Occipital lobe (tissue), 2 donors: ENCODE measurements around the gene TSC2. TPM values are rescaled to one million over a fixed set of nuclear protein-coding genes. Genes with fewer than 3 reads are reported as not detected.
A peak's percentile ranks its signal among the peaks of the same experiment; 100 is the strongest.
"Not testable (repeated sequence)": the region's sequence is repeated elsewhere in the genome, so short reads cannot be mapped to it uniquely, and the experiment has no call there.

Source experiments
- DNase-seq: peaks from one replicate; lab custom pipeline; 2025; lab: John Stamatoyannopoulos, UW
- total RNA-seq: library from RNA; depleted of rRNA; stranded (reverse); fragments of >200 nt; gene quantifications from one replicate; pipeline ENCODE4 v1.2.3, GENCODE V29; 2014

The TSC2 gene
- total RNA-seq, 1 donor from 2014 or later: 47.3 TPM

DNA sequence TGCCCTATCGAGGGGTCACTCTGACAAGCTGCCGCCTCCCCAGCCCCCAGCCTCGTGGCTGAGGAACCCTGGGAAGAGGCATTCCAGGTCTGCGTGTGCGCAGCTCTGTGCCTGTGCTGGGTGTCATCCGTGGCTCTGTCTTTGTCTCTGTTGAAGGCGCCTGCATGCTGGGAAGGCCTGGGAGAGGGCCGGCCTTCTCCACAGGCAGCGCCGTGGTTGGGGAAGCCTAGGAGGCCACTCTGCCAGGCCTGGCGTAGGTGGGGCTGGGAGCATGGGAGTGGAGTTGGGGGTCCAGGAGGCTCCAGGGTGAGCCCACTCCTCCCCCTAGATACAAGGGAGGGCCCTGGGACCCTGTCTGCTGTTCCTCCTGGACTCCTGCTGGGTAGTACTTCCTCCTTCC, 17.7 kb upstream of the TSC2 start:
- DNase-seq: no peak

DNA sequence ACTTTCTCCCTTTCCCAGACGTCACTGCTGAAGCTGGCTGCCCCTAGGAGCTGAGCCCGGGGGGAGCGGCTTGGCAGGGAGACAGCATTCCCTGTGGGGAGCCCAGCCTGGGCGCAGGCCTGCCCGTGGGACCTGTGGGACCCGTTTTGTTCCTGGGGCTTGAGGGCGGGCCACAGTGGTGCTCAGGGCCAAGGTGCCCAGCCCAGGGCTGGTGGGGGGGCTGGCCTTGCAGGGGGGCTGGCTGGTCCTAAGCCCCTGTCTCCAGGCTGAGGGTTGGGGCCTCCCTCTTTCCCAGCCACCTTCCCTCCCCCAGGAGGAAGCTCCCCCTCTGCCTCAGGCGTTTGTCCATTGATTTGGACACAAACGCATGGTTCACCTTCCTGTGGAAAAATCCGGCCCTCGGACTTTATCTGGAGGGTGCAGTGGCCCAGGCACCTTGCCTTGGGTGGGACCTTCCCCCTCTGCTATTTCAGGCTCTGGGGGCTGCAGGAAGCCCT, 16.7 kb upstream of the TSC2 start:
- no peak for DNase-seq

DNA sequence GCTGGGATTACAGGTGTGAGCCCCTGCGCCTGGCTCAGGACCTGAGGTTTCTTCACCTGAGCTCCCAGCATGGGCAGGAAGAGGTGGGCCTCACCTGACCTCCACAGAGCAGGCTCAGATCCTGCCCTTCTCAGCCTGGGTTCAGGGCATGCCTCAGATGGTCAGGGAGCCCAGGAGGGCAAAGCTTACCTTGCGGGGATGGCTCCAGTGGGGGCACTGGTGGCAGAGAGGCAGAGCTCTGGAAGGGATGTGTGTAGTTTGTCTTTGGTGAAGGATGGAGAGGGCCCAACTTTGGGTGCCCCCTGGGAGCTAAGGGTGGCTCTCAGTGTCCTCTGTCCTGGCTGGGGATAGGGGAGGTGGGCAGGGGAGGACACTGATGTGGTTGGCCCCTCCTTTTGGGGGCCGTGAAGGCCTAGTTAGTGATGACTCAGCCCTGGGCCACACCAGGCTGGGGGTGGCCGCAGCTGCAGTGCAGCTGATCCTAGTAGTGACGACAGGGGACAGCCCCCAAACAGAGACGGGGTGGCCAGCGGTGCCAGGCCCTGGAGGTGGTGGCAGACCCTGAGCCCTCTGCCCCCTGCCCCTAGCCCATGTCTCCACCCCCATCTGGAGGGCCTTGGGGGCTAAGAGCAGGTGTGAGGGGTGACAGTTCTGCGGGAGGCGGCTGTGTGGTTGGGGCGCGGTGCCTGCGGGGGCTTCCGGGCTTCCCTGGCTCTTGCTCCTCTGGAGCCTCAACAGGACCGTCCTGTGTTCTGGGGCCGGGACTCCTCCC, 15.3 kb upstream of the TSC2 start:
- peak; percentile 43 for DNase-seq

DNA sequence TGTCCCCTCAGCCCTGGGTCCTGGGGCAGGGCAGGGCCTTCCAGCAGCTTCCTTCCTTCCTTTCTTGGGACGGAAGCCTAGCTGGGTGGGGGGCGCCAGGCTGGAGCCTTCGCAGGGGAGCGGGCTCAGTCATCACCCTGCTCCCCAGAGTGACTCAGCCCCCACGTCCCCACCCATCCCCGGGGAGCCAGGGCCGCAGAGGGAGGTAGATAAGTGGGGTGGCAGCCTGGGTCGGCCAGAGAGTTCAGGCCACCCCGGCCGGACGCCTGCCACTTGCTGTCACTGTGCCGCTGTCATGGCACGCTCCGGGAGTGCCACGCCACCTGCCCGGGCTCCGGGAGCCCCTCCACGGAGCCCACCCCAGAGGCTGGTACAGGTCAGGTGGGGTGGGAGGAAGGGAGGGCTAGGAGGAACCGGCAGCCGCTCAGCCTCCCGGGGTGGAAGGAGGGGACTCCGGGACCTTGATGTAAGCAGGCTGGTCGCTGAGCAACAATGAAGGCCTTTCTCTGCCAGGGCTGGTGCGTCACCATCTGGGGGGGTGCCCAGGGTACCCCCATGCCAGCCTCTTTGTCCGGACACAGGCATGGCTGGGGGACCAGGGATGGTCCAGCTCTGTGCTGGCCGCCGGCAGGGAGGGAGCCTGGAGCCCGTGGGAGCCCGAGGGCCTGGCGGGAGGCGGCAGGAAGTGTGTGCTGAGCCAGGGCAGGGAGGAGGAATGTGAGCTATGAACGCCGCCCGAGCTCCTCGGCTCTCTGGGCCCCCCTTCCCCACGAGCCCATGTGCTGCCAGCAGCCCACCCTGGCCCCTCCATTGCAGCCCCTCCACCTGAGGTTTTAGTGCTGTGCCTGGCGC, 14.5 kb upstream of the TSC2 start:
- DNase-seq: peak; percentile 76

DNA sequence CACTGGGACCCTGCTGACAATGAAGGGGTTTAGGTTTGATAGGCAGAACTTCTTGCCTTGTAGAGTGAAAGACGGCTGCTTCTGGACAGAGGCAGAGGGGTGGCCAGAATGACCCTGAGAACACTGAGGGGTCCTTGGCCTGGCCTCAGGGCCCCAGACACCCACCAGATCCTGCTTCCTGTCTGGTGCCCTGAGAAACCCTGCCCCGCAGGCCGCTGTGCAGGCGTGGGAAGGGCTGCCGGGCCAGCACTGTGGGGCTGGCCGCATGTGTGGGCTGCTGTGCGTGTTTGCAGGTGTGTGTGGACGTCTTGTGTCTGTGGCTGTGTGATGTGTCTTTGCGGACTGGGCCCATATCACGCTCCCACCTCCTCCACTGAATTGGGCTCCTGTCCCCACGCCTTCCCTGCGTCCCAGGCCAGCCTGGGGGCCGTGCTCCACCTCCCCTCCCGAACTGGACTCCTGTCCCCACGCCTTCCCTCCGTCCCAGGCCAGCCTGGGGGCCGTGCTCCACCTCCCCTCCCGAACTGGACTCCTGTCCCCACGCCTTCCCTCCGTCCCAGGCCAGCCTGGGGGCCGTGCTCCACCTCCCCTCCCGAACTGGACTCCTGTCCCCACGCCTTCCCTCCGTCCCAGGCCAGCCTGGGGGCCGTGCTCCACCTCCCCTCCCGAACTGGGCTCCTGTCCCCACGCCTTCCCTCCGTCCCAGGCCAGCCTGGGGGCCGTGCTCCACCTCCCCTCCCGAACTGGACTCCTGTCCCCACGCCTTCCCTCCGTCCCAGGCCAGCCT, 13.7 kb upstream of the TSC2 start:
- not testable (repeated sequence) for DNase-seq

DNA sequence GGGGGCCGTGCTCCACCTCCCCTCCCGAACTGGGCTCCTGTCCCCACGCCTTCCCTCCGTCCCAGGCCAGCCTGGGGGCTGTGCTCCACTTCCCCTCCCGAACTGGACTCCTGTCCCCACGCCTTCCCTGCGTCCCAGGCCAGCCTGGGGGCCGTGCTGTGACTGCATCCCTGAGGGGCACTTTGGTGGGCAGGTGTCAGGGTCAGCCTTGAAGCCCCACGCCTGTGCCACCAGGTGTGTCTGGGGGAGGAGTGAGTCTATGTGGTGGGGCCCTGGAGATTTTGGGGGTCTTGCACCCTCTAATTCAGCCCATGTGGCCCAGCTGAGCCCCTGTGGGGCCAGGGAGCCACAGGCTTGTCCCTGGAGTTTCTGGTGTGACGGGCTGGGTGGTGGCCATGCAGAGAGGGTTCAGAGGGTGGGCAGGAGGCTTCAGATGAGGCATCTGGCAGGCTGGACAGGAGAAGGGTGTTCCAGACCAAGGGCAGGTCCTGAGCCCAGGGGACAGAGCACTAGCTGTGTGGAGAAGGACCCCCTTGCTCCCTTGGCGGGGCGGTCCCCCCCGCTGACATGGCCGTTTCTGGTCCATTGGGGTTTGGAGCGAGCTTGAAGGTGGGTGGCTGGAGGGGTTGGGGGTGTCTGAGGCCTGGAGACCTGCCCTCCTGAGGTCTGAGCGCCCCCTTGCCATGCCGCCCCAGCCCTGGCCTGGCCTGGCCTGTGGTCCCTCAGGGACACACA, 12.9 kb upstream of the TSC2 start:
- DNase-seq: no peak

DNA sequence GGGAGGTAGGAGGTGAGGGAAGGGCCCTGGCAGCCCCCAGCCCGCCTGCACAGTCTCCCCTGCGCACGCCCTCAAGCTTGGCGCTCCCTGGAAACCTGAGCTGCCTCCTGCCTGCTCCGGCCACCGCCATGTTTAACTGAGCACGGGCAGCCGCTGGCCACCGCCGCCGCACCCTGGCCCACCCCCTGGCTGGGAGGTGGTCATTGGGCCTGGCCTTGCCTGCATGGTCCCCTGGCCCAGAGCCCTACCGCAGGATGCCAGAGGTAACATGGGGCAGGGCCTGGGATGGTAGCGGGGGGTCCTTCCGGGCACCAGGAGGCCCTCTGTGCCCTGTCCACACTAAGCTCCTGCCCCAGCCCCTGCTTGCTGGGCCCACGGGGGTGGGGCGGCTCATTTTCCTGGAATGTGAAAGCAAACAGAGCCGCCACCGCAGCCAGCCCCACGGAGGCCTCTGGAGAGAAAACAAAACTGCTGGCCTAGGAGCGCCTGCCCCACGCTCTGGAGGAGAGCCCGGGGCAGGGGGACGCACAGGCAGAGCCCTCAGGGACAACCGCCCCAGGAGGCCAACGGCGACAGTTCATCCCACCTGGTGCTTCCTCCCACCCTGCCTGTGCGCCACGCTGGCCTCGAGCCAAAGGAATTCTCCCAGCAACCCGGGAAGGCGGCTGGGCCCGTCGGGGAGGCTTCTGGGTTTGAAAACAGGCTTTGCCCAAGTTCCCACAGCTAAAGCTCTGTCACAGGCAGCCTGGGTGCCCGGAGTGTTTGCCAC, 12.2 kb upstream of the TSC2 start:
- DNase-seq: no peak

DNA sequence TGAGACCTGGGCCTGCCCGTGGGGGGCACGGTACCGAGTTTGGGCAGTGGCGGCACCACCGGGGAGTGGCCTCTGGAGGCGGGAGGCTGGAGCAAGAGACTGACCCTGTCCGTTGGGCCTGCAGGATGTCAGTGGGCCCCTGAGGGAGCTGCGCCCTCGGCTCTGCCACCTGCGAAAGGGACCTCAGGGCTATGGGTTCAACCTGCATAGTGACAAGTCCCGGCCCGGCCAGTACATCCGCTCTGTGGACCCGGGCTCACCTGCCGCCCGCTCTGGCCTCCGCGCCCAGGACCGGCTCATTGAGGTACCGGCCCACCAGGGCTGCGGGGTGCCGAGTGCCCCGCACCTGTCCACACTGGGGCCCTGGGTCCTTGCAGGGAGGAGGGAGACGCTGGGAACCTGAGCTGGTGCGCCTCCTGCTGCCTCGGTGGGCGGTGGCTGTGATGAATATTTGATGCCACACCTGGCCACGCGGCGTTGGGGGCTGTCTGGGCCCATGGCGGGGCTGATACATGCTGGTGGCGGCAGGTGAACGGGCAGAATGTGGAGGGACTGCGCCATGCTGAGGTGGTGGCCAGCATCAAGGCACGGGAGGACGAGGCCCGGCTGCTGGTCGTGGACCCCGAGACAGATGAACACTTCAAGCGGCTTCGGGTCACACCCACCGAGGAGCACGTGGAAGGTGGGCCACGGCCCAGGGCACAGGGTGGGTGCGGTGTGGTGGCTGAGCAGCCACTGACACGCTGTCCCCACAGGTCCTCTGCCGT, 11.4 kb upstream of the TSC2 start:
- DNase-seq: no peak

DNA sequence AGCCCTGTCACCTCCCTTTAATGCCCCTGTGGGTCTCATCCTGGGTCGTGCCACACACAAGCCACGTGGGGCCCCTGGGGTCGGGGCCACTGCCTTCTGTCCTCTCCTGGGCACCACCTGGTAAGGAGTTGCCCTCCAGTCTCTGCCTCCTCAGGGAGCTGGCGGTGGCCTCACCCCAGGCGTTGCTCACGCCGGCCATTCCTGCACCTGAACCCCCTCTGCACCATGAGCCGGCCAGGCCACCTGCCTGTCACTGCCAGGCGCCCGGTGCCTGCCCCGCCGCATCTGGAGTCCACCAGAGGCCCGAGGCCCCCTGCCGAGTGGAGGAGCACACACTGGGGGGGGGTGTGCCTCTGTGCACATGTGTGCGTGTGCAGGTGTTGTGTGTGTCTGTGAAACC, 10.7 kb upstream of the TSC2 start:
- no peak for DNase-seq

DNA sequence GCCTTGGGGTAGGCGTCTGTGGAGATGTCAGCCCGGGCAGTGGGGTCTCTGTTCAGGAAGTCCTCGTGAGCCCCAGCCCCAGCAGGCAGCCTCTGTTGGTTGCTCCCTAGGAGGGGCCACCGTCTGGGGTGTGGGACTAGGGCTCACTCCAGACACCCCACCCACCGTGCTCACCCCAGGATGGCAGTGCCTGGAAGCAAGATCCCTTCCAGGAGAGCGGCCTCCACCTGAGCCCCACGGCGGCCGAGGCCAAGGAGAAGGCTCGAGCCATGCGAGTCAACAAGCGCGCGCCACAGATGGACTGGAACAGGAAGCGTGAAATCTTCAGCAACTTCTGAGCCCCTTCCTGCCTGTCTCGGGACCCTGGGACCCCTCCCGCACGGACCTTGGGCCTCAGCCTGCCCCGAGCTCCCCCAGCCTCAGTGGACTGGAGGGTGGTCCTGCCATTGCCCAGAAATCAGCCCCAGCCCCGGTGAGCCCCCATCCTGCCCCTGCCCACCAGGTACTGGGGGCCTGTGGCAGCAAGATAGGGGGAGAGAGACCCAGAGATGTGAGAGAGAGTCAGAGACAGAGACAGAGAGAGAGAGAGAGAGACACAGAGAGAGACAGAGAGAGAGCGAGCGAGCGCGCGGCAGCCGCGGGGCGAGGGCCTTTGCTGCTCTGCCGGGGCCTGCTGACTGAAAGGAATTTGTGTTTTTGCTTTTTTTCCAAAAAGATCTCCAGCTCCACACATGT, 10.0 kb upstream of the TSC2 start:
- no peak for DNase-seq

DNA sequence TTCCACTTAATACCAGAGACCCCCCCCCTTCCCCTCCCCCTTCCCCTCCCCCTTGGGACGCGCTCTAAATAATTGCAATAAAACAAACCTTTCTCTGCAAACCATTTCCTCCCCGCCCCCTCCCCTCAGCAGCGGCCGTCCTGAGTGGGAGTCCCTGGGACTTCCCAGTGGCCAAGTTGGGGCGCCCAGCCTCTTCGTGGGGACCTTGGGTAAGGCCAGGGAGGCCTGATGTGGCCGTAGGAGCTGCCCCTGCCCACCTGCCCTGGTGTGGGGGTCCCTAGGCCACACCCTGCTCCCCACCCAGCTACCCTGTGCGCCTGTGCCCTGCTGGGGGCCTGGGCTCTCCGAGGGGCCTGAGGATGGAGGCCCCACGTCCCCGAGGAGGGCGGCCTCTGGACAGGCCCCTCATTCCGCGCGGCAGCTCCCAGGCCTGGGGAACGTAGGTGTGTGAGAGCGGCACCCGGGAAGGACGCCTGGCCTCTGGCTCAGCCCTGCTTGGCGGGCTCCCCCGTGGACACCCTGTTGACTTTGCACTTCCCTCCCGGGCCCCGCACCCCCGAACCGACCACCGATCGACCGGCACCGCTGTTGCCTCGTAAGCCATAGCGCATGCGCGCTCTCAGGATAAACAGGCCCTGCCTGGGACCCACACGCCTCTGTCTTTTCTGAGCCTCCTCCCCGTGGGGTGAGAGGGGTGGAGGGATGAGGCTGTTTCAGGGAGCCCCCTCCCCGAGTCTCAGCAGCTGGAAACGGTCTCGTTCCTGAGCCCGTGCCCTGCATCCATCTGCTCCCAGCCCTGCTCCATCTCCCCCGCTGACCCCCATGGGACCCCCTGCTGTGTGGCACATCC, 9.2 kb upstream of the TSC2 start:
- DNase-seq: no peak

DNA sequence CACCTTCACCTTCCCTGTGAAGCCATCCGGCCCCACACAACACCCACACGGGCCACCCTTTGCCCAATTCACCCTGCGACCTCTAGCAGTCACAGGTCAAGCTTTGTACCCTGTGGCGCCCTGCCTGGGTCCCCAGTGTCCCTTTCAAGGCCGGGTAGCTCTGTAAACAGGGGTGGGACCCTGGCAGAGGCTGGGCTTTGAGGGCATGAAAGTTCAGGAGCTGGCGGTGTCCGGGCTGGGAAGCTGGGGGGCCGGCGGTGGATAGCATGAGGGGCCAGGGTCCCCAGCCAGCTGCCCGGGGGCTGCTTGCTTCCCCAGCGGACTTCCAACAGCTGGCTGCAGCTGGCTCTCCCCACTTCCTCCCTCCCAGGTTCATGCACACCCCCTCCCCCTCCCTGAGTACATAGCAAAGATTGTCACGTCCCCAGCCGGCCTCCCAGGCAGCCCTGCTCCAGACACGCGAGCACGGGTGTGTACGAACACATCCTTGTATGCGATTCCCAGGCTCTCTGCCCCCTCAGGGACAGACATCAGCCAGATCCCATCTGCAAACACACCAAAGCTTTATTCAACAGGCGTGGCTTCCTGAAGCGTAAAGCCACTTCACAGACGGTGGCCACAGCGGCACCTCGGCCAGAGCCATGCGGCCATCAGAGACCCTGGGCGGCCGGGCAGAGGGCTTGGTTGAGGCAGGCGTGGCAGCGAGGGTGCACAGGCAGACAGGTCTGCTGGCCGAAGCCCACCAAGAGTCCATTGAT, 8.3 kb upstream of the TSC2 start:
- no peak for DNase-seq

DNA sequence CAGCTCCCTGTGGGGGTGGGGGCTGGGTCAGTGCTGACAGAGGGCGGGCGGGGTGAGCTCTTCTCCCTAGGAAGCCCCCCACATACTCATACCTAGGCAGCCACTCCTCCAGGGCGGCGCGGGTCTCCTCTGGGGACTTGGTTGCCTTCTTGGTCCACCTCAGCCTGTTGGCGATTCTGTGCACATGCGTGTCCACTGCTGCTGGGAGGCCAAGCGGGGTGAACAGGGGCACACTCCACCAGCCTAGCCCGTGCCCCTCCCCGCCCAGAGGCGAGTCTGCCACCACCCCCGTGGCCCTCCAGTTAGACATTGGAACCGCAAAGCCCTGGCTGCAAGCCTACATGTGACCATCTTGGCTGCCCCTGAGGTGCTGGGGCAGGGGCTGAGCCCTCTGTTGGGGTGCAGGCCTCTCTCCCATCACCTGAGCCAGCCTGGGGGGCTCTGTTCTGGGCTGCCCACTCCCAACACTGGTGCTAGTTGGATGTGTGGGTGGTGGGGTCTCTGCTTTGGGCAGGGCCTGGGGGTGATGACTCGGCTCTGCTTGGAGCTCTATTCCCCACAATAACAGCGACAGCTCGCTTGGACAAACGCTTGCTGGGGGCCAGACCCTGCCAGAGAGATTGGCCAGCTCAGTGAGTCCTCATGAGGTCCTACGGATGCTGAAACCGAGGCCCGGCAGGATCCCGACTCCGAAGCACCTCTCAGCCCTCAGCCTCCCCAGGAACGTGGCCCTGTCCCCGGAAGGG, 7.6 kb upstream of the TSC2 start:
- no peak for DNase-seq

DNA sequence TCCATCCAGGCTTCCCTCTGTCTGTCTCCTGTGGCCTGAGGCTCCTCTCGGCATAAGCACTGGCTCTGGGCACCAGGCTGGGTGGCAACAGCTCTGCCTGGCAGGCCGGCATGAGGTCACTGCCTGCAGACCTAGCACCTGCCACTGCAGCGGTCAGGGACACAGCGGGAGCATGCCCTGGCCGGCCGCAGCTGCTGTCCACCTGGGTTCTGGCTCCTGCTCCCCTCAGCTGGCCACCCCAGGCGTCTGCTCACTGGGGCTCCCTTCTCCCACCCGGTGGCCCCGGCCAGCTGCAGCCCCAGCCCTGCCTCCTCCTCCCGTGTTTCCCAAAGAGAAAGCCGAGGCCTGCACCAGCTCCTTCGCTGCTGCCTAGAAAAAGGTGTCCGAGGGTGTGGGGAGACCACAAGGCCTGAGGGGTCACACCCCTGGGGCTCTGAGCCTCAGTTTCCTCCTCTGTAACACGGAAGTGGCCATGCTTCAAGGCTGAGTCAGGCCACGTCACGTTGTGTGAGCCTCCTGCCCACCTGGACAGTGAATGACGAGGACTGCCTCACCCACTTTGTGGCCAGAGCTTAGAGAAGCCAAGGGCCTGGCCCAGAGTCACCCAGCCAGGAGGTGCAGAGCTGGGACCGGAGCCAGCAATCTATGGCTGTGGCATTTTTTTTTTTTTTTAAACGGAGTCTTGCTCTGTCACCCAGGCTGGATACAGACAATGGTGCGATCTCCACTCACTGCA, 6.8 kb upstream of the TSC2 start:
- no peak for DNase-seq

DNA sequence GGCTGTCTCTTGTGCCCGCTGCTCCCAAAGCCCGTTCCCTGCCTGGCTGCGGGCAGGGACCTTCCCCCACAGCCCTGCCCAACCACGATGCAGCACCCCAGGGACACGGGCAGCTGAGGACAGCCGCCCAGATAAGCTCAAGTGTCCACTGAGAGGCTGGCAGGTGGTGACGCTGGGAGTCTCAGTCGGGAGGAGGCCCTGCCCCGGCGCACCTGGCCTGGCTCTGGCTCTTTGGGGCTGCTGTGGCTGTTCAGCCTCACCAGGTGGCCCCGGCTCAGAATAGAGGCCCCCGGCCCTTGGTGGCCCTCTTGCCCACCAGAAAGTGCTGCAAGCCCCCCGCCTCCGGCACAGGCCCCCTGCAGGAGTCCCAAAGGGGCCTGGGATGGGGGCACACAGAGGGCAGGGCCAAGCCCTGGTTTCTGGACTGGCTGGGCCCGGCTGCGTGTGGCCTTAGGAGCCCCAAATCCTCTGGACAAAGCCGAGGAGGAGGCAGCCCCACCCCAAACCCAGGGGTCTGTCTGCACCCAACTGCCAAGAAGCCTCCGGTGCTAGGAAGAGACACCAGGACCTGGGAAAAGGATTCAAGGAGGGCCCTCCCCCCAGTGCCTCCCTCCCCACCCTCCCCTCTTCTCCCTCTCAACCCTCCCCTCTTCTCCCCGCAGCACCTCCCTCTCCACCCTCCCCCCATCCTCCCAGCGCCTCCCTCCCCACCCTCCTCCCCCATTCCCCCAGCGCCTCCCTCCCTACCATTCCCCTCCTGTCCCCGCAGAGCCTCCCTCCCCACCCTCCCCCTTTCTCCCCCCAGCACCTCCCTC, 5.4 kb upstream of the TSC2 start:
- DNase-seq: no peak
